GM12874 (cell line): ENCODE results near the gene TRAPPC8.

ENCODE experiments used
- TF ChIP-seq, protein P1 (sequence below): IDR thresholded peaks from 2 replicates; pipeline ENCODE4 v1.5.1; 2011; ENCODE audit warnings: low read depth, mild to moderate bottlenecking, control low read depth, low read length, moderate library complexity; ENCODE audit not compliant: insufficient read depth

The TRAPPC8 gene, protein sequence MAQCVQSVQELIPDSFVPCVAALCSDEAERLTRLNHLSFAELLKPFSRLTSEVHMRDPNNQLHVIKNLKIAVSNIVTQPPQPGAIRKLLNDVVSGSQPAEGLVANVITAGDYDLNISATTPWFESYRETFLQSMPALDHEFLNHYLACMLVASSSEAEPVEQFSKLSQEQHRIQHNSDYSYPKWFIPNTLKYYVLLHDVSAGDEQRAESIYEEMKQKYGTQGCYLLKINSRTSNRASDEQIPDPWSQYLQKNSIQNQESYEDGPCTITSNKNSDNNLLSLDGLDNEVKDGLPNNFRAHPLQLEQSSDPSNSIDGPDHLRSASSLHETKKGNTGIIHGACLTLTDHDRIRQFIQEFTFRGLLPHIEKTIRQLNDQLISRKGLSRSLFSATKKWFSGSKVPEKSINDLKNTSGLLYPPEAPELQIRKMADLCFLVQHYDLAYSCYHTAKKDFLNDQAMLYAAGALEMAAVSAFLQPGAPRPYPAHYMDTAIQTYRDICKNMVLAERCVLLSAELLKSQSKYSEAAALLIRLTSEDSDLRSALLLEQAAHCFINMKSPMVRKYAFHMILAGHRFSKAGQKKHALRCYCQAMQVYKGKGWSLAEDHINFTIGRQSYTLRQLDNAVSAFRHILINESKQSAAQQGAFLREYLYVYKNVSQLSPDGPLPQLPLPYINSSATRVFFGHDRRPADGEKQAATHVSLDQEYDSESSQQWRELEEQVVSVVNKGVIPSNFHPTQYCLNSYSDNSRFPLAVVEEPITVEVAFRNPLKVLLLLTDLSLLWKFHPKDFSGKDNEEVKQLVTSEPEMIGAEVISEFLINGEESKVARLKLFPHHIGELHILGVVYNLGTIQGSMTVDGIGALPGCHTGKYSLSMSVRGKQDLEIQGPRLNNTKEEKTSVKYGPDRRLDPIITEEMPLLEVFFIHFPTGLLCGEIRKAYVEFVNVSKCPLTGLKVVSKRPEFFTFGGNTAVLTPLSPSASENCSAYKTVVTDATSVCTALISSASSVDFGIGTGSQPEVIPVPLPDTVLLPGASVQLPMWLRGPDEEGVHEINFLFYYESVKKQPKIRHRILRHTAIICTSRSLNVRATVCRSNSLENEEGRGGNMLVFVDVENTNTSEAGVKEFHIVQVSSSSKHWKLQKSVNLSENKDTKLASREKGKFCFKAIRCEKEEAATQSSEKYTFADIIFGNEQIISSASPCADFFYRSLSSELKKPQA (N-terminal part only)

DNA sequence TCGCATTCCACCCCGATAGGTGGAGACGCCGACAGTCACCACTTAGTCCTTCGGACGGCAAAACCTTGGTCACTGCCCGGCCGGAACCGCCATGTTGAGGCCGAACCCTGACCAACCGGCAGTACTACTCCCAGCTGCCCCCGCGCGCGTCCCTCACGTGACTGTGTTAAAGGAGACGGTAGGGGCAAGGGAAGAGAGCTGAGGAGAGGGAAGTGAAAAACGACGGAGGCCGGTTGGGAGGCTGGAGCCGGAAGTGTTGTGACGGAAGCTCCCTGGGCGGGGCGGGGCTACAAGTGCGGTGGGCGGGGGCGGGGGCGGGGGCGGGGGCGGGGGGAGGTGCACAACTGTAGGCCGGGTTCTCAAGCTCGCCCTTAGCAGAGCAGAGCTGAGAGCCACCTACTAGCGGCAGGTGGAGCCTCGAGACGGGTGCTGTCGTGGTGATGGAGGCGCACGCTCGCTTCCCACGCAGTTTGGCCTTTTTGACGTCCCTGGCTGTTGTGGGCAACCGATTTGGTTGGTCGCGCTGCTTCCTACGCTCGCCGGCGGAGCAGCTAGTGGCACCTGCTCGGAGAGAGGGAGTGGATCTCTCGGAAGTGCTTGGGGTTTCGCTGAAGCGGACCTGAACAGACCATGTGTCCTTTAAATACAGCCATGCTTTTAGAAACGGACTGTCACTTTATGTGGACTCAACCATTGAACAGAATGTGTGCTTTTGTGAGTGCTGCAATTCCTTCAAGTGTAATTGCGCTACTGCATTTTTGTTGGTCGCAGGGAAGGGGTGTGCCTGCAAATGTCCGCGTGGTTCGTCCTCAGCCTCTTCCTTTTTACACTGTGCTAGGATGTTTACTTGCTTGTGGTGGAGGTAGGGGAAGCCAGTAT, at the start of gene TRAPPC8:
TRAPPC8 (minus strand) TSS at position 130 of the 879 bp plus-strand sequence. CDS start 364 bp downstream, outside the sequence.
- TF ChIP-seq, protein P1, sequence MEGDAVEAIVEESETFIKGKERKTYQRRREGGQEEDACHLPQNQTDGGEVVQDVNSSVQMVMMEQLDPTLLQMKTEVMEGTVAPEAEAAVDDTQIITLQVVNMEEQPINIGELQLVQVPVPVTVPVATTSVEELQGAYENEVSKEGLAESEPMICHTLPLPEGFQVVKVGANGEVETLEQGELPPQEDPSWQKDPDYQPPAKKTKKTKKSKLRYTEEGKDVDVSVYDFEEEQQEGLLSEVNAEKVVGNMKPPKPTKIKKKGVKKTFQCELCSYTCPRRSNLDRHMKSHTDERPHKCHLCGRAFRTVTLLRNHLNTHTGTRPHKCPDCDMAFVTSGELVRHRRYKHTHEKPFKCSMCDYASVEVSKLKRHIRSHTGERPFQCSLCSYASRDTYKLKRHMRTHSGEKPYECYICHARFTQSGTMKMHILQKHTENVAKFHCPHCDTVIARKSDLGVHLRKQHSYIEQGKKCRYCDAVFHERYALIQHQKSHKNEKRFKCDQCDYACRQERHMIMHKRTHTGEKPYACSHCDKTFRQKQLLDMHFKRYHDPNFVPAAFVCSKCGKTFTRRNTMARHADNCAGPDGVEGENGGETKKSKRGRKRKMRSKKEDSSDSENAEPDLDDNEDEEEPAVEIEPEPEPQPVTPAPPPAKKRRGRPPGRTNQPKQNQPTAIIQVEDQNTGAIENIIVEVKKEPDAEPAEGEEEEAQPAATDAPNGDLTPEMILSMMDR, result peak; percentile 31

DNA sequence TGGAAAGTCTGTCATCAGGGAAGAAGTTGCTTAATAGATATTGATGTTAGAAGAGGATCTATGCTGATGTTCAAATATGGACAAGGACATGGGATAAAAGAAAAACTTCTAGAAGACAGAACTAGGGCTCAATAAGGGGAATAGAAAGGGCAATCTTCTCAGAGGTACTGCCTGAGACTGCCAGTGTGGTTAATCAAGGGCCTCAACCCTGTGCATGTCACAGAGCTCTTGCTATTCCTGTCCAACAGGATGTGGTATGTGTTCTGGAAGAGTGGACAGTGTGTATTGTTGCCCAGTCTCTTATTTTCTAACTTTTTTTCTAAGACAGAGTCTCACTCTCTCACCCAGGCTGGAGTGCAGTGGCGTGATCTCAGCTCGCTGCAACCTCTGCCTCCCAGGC, 47.9 kb upstream of the TRAPPC8 start:
- TF ChIP-seq, protein P1, result no peak

DNA sequence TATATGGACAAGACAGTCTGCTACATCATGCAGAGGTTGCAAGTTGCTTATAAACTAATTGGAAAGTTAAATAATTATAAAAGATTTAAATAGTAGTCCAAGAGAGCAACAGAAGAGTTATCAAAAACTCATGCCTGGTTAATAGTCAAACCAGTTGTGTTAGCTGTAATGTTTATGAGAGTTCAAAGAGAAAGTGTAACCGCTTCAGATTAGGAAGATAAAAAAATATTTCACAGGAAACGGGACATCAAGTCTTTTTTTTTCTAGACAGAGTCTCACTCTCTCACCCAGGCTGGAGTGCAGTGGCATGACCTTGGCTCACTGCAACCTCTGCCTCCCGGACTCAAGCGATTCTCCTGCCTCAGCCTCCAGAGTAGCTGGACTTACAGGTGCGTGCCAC, 41.0 kb upstream of the TRAPPC8 start:
- TF ChIP-seq, protein P1, result no peak

DNA sequence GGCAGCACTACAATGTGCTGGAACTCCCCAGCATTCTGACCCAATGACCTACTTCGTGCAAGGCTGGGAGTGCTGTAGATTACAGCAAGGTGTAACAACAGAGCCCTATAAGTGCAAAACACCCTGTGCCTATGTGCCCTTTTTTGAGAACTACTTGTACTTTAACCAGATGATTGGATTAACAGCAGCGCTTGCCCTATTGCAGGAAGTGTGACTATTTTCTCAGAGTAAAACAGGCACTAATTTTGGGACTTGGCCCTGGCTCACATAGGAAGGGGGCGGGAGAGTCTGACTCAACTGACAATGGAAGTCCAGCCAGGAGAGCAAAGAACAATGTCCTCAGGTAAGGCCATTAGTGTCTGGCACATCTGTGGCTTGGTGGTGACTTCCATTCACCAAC, 40.1 kb upstream of the TRAPPC8 start:
- TF ChIP-seq, protein P1, result no peak

DNA sequence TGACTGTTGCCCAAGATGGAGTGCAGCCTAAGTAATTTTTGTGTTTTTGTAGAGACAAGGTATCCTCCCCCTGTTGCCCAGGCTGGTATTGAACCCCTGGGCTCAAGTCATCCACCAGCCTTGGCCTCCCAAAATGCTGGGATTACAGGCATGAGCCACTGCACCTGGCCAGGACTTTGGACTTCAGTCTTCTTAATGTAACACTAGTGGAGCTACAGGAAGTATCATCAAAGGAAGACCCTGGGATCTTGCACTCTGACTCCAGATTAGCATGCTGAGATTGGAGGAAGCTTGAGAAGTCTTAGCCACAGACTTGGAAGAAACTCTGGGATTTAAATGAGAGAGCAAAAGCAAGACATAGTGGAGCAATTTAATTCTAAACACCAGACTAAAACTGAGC, 37.9 kb upstream of the TRAPPC8 start:
- TF ChIP-seq, protein P1, result no peak

DNA sequence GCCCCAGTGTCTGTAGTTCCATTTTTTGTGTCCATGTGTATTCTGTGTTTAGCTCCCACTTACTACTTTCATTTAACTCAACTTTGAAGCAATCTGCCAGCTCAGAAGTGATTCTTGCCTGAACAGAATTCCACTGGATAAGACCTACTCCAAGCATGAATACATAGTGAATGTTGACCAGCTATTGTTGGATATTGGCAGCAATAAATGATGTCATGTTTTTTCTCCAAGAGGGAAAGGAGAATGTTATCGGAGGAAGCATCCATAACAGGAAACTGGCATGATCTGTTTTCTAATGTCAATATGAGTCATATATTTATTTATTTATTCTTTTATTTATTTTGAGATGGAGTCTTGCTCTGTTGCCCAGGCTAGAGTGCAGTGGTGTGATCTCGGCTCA, 36.8 kb upstream of the TRAPPC8 start:
- TF ChIP-seq, protein P1, result no peak
